Glutamatergic neuron (in vitro differentiated cells): ENCODE measurements around the gene IRF4. TPM values are rescaled to one million over a fixed set of nuclear protein-coding genes. Genes with fewer than 3 reads are reported as not detected.

Experiments used
- DNase-seq: peaks from one replicate; pipeline ENCODE4 v3.0.0; 2022
- H3K27ac Mint-ChIP-seq: one replicate; pipeline ENCODE4 v1.8.0; 2020; ENCODE audit warnings: mild to moderate bottlenecking, mixed read lengths, inconsistent platforms; ENCODE audit not compliant: unreplicated experiment
- H3K27me3 Mint-ChIP-seq: one replicate; pipeline ENCODE4 v1.8.0; 2020; ENCODE audit warnings: mild to moderate bottlenecking, moderate library complexity, mixed read lengths, inconsistent platforms; ENCODE audit not compliant: unreplicated experiment
- H3K36me3 Mint-ChIP-seq: one replicate; pipeline ENCODE4 v1.8.0; 2020; ENCODE audit warnings: mild to moderate bottlenecking, mixed read lengths, inconsistent platforms; ENCODE audit not compliant: unreplicated experiment
- H3K4me1 Mint-ChIP-seq: one replicate; pipeline ENCODE4 v1.8.0; 2020; ENCODE audit warnings: mild to moderate bottlenecking, low read depth, mixed read lengths, inconsistent platforms; ENCODE audit not compliant: unreplicated experiment
- H3K4me3 Mint-ChIP-seq: one replicate; pipeline ENCODE4 v1.8.0; 2020; ENCODE audit warnings: mild to moderate bottlenecking, mixed read lengths, inconsistent platforms; ENCODE audit not compliant: unreplicated experiment
- H3K9me3 Mint-ChIP-seq: one replicate; pipeline ENCODE4 v1.8.0; 2020; ENCODE audit warnings: mild to moderate bottlenecking, moderate library complexity, mixed read lengths, inconsistent platforms; ENCODE audit not compliant: unreplicated experiment
- total RNA-seq: library from RNA; stranded (reverse); fragmentation: NEBNext Ultra II Directional; extraction: Animal tissue kit (Norgen Biotek cat#: 25700); gene quantifications from one replicate; pipeline ENCODE4 v1.2.1, GENCODE V29; 2021; ENCODE audit not compliant: unreplicated experiment
- TF ChIP-seq, protein P1 (sequence below): fragments of 200-600 bp; sonication (generic); IDR thresholded peaks from one replicate; pipeline ENCODE4 v1.5.0; 2021; ENCODE audit not compliant: partially characterized antibody, unreplicated experiment

IRF4 gene
- total RNA-seq, 1 donor from 2014 or later: 0.37 TPM

DNA sequence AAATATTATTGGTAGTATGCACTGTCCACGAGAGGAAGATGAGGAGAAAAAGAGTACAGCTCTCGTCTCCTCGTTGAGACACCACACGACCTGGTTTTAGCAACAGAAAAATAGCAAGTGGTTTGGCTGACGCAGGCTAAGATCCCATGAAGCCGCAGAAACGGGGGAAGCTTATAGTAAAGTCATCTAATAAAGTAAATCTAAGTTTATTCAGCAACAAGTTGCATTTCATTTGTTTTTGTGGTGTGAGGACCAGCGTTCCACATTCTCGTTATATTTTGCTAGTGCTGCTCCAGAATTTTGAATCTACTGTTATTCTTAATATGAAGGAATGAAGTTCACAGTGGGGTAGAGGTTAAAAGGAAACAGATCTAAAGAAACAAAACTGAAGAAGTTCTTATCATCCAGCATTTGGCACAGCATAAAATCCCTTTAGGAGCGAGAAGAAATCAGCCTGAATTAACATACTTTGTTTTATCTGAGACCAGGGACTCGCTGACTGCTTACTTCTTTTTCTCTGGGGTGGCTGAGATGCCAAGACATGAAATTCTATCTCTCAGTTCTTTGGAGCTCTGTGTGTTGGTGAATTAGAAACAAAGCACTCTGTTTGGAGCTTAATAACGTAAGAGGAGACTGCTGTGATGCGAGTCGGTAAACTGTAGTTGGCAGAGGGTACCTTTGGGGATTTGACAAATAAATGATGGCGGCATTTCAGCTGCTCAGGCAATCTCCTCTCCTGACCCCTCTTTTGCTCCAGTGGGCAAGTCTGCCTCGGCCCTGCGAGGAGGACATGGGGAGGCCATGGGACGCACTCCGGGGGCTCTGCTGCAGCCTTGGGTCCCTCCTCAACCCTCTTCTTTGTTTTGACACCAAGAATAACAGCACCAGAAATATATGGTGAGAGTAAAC is 24.9 kb upstream of the IRF4 start:
- H3K27ac Mint-ChIP-seq: no peak overlapping the region
- DNase-seq: no peak
- H3K27me3 Mint-ChIP-seq: peaks cover 28% of the 10 kb centered on the region
- H3K4me1 Mint-ChIP-seq: no peaks in the 10 kb centered on the region
- H3K4me3 Mint-ChIP-seq: no peak overlapping the region
- peaks cover 41% of the 10 kb centered on the region for H3K36me3 Mint-ChIP-seq
- H3K9me3 Mint-ChIP-seq: peaks cover 33% of the 10 kb centered on the region
- TF ChIP-seq, protein P1, sequence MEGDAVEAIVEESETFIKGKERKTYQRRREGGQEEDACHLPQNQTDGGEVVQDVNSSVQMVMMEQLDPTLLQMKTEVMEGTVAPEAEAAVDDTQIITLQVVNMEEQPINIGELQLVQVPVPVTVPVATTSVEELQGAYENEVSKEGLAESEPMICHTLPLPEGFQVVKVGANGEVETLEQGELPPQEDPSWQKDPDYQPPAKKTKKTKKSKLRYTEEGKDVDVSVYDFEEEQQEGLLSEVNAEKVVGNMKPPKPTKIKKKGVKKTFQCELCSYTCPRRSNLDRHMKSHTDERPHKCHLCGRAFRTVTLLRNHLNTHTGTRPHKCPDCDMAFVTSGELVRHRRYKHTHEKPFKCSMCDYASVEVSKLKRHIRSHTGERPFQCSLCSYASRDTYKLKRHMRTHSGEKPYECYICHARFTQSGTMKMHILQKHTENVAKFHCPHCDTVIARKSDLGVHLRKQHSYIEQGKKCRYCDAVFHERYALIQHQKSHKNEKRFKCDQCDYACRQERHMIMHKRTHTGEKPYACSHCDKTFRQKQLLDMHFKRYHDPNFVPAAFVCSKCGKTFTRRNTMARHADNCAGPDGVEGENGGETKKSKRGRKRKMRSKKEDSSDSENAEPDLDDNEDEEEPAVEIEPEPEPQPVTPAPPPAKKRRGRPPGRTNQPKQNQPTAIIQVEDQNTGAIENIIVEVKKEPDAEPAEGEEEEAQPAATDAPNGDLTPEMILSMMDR: no peak

DNA sequence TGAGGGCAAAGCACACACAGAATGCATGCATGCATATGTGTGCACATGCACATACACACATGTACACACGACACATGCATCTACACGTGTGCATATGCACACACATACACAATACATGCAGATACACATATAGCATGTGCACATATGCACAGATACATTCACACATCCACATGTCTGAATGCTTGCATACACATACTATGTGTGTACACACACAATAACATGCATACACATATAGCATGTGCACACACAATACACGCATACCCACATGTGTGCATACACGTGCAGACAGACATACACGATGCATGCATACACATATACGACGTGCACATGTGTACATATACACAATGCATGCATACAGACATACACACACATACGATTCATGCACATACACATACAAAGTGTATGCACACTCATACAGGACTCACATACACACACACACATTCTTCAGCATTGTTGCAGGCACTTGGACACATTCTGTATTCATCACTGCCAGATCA is 24.2 kb upstream of the IRF4 start:
- Mint-ChIP-seq H3K4me1 (no peaks in the 10 kb centered on the region), H3K9me3 (peaks cover 34% of the 10 kb centered on the region), H3K36me3 (peaks cover 37% of the 10 kb centered on the region), H3K27me3 (peaks cover 28% of the 10 kb centered on the region), H3K27ac (no peak overlapping the region), H3K4me3 (no peak overlapping the region)
- TF ChIP-seq, protein P1: no peak
- DNase-seq: no peak

DNA sequence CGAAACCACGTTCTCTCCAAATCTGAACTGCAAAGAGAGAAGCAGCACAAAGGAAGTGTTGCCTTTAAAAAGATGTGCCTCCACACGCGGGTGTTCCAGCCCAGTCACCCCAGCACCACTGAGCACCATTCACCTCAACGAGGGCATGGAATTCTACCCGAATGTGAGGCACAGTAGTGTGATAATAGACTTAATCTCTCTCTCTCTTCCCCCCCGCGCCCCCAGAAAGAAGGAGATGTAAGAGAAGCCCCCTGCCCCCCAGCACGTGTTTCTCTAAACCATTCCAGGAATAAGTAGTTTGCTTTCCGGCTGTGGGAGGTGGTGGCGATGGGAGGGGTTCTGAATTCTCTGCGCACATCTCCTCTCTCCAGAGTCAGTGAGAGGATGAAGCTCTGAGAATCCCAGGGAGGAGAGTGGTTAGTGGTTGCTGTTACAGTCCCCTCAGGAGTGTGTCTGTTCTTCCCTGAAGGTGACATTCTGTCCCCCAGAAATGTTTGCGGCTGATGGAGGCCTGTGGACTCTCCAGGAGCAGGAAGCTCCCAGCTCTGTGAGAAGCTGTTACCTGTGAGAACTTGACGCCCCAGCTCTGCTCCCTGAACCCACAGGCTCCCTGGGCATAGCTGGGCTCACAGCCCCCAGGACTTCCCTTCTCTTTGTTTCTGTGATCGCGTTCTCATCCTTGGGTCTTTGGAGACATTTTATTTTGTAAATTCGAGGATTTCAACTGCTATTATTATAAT is 23.5 kb upstream of the IRF4 start:
- TF ChIP-seq, protein P1: no peak
- H3K36me3 Mint-ChIP-seq: peaks cover 32% of the 10 kb centered on the region
- DNase-seq: no peak
- no peak overlapping the region for H3K27ac Mint-ChIP-seq
- H3K4me1 Mint-ChIP-seq: no peaks in the 10 kb centered on the region
- peaks cover 39% of the 10 kb centered on the region for H3K9me3 Mint-ChIP-seq
- peaks cover 34% of the 10 kb centered on the region for H3K27me3 Mint-ChIP-seq
- H3K4me3 Mint-ChIP-seq: no peak overlapping the region

DNA sequence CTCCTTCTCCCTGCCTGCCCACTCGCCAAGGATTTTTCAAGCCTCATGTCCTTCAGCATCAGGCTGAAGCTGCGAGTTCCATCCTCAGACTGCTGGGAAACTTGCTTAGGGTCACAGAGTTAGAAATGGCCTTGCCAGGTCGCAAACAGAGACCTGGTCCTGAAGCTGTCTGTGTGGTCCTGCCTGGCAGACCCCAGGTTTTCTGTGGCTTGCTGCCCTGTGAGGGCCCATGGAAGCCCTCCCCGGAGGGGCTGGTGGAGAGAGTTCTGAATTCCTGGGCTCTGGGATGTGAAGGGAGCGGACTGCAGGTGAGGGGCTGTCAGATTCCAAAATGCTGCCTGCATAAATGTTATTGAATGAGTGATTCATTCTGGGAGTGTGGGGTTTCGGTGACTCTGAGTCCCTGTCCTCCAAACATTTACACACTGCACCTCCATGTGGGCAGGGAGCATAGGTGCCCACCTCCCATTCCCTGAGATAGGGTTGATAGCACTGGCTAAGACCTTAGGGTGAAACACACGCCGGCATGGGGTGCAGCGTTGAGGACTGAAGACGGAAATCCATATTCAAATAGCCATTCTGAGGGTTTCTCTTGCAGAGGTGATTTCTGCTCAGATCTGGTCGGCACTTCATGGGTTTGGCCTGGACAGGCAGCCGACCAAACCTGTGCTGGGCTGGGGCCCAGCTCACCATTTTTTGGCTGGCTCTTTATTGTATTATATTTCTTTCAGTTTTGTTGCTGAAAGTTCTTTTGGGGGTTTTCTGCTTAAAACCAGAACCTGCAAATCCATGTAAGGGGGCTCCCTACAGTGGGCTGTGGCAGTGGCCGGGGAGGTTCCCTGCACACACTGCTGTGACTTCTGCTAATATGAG is 21.8 kb upstream of the IRF4 start:
- H3K27ac Mint-ChIP-seq: no peak overlapping the region
- H3K4me3 Mint-ChIP-seq: no peak overlapping the region
- DNase-seq: no peak
- TF ChIP-seq, protein P1: no peak
- peaks cover 36% of the 10 kb centered on the region for H3K27me3 Mint-ChIP-seq
- H3K36me3 Mint-ChIP-seq: peaks cover 21% of the 10 kb centered on the region
- H3K9me3 Mint-ChIP-seq: peaks cover 34% of the 10 kb centered on the region
- H3K4me1 Mint-ChIP-seq: no peaks in the 10 kb centered on the region
